ENCODE measurements around the gene OCEL1. TPM values are rescaled to one million over a fixed set of nuclear protein-coding genes. Genes with fewer than 3 reads are reported as not detected.

Gene OCEL1
- total RNA-seq, 1 experiment from 2014 or later, result 2.8 TPM

DNA sequence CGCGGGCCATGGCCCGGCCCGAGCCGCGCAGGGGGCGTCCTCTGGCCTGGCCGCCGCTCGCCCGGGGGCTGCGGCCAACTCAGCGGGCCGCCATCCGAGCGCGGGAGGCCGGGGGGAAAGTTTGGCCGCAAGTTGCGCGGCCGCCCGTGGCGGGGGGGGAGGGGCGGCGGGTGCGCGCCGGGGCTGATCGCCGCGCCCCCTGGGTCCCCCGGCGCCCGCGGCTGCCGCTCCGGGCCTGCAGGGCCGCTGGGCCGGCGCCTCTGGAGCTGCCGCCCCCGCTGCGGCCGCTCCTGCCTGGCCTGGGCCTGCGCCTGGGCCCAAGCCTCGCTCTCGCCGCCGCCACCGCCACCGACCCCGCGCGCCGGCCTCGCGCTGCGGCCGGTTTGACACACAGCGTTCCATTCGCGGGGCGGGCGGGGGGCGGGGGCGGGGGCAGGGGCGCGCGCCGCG lies 19.5 kb downstream of the OCEL1 start, which contains the start of gene NR2F6:
Gene NR2F6 (minus strand): TSS at position 385 of the 450 bp plus-strand sequence. CDS start 699 bp downstream, outside the sequence.
- Histone ChIP-seq H3K4me3 (peak within 1 kb of the TSS; percentile 66), H3K9me3 (no peaks in the 10 kb centered on the region), H3K36me3 (peaks cover 19% of the 10 kb centered on the region), H3K27me3 (no peaks in the 10 kb centered on the region)
- no peak for DNase-seq

DNA sequence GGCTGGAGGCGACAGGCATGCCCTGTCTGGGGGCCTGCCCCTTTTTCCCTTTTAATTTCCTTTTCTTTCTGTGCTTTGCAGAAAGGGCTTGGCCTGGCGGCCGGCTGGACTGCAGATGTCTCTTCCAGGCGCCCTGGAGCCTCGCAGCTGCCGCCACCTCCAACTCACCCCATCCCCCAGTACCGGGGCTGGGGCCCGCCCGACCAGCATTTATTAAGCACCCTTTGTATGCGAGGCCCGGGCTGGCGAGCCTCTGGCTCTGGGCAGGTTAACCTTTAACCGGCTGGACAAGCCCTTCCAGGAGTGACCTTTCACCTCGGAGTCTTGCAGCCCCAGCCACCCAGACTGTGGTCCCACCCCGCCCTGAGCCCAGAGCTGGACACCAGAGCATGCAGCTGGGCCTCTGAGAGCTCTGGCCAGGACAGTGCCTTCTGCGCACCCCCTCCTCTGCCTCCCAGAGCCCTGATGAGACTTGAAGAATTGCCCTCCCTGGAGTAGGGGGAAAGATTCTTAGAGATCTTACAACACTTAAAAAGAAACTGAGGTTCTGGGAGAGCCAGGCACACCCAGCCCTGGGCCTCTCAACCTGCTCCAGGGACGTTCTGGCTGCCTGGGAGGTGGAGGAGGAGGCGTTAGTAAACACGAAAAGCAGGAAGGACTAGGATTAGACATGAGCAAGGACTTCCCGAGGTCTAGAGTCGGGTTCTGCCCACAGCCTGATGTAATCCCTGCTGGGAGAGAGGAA lies 20.8 kb downstream of the OCEL1 start:
- no peak for DNase-seq
- no peaks in the 10 kb centered on the region for H3K27me3 ChIP-seq
- peak overlapping the region; percentile 39; the same call in 1 of the 2 replicates for H3K4me3 ChIP-seq
- H3K36me3 ChIP-seq, result peaks cover 6% of the 10 kb centered on the region
- no peaks in the 10 kb centered on the region for H3K9me3 ChIP-seq

DNA sequence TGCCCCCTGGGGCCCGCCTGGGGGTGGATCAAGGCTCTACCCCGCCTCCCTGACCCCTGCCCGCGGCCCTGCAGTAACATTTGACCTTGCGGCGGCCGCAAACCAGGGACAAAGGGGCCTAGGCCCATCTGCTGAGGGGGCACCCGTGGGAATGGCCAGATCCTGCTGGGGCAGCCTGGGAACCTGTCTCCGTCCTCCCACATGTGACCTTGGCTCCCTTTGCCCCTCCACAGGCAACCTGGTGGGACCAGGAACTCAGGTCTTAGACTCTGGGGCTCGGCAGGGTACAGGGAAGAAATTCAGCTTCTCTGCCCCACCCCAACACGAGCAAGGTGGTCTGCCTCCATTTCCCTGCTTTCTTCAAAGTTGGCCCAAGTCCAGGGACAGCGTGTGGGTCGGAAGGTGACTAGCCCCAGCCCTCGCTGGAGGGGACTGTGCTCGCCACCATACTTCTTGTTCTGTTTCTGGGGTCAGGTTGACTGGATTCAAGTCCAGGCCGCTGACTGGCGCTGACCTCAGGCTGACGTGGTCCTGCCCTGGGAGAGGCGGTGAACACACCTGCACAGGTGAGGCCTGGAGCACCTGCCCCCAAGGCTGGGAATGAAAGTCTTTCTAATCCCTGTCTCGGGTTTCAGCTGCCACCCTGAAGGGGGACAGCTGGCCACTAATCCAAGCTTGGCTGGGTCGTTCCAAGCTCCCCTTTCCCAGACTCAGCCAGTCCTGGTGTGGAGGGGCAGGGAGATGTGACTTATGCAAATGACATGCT lies 22.2 kb downstream of the OCEL1 start:
- H3K27me3 ChIP-seq, result no peaks in the 10 kb centered on the region
- no peak overlapping the region for H3K4me3 ChIP-seq
- H3K9me3 ChIP-seq, result no peaks in the 10 kb centered on the region
- no peak for DNase-seq
- no peaks in the 10 kb centered on the region; the same call in 1 of the 2 replicates for H3K36me3 ChIP-seq

DNA sequence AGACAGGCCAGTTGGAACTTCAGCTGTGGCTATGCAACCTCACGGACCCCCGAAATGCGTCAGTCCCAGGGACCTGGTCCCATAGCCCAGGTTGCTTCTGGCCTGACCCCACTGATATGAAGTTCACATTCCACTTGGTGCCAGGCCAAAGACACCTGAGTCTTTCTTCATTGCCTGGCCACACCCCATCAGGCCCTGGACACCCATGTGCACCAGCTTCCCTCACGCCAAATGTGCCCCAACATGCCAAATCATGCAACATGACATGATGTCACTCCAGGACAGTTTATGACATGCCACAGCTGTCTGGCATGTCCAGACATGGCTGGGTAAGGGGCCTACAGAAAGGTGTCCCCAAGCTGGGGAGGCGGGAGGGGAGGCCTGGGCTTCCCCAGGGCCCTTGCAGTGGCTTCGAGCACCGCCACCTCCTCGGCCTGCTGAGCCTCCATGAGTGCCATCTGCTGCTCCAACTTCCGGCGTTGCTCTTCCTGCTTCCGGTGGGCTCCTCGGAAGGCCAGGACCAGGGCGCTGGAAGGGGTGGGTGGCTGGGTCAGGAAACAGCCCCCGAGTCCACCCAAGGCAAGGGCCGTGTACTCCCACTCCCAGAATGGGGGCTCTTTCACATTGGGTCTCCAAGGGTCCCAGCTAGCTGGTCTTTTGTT lies 24.0 kb downstream of the OCEL1 start:
- Histone ChIP-seq H3K4me3 (no peak overlapping the region), H3K36me3 (no peaks in the 10 kb centered on the region), H3K27me3 (no peaks in the 10 kb centered on the region), H3K9me3 (no peaks in the 10 kb centered on the region)
- DNase-seq, result no peak

DNA sequence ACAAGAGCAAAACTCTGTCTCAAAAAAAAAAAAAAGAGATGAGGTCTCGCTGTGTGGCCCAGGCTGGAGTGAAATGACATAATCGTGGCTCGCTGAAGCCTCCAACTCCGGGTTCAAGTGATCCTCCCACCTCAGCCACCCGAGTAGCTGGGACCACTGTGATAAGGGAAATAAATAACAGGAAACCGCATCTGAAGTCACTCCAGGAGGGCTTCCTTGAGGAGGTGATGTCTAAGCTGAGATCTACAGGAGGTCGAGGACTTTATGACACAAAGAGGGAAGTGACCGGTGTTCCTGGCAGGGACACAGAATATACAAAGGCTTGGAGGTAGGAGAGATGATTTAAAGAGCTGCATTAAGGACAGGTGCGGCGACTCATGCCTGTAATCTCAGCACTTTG lies 28.6 kb downstream of the OCEL1 start:
- no peak overlapping the region for H3K4me3 ChIP-seq
- DNase-seq, result no peak
- H3K9me3 ChIP-seq, result no peaks in the 10 kb centered on the region
- no peaks in the 10 kb centered on the region for H3K36me3 ChIP-seq
- no peaks in the 10 kb centered on the region for H3K27me3 ChIP-seq

DNA sequence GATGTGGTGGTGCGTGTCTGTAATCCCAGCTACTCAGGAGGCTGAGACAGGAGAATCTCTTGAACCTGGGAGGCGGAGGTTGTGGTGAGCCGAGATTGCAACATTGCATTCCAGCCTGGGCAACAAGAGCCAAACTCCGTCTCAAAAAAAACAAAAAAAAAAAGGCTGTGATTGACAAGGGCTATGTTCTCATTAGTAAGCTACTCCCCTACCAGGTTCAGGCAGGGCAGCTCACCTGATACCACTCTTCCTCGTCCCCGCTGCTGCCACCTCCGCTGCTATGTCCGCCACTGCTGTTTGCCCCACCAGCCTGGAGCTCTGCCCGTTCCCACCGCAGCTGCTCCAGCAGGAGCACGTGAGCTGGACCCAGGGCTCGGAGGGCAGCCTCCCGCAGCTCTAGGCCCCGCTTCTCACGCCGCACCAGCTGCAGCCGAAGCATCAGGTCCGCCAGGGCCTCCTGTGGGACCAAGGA lies 29.2 kb downstream of the OCEL1 start:
- no peaks in the 10 kb centered on the region for H3K27me3 ChIP-seq
- H3K4me3 ChIP-seq, result no peak overlapping the region
- no peaks in the 10 kb centered on the region for H3K36me3 ChIP-seq
- H3K9me3 ChIP-seq, result no peaks in the 10 kb centered on the region
- DNase-seq, result no peak

DNA sequence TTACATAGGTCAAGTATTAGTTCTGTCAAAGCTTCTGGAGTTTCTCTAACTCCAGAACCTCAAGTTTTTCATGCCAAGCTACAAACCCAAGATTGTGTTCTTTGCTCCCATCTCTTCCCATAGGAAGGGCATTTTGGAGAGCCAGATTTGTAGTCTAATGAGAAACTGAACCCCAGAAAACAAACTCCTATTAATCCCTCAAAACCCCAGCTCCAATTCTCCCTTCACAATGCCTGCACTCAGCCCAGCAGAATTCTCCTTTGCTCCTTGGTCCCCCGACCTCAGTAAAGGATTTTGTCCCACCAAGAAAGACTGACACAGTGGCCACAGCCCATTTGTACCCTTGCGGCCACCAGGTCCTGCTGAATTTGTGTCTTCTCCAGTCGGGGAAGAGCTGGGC lies 30.1 kb downstream of the OCEL1 start:
- no peak overlapping the region for H3K4me3 ChIP-seq
- DNase-seq, result no peak
- H3K9me3 ChIP-seq, result no peaks in the 10 kb centered on the region
- no peaks in the 10 kb centered on the region for H3K36me3 ChIP-seq
- H3K27me3 ChIP-seq, result no peaks in the 10 kb centered on the region

DNA sequence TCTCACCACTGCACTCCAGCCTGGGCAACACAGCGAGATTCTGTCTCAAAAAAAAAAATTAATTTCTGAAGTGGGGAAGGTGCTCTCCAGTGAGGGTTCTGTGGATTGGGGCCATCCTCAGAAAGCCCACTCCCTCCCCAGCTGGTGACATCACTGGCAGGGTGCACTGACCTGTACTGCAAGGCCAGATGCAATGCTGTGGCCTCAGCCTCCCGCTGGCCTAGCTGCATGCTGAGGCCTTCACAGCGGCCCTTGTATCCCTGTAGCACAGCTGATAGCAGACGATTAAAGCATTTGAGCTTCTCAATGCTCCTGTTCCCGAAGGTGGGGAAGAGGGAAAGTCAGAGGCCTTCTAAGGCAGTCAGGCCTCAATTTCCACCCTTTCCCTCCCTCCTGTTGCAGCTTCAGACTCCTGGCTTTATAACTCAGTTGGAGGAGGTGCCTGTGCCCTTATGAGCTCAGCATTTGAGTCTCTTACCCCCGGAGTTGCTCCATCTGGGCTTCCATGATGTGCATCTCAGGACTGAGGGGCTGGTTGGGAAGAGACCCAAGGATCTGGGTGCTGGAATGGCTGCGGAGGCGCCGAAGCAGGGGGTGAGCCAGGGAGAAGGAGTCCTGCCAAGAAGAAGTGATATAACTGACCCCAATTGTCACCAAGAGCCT lies 33.2 kb downstream of the OCEL1 start:
- Histone ChIP-seq H3K4me3 (no peak overlapping the region), H3K9me3 (no peaks in the 10 kb centered on the region), H3K27me3 (no peaks in the 10 kb centered on the region), H3K36me3 (no peaks in the 10 kb centered on the region)
- DNase-seq, result no peak

DNA sequence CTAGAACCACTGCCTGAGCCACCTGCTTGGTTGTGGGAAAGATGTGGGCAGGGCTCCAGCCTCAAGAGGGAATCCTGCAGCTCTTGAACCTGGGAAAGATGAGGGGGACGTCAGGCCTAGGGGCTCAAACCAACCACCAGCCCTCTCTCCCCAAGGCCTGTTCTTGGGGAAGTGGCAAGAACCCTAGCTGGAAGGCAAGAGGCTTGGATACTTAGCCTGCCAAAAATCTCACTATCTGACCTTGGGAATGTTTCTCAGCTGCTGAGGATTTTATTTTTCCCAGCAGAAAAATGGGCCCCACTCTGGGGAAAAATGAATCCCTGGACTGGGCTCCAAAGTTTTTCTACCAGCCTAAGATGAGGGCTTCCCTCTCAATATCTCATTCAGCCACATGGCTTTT lies 33.9 kb downstream of the OCEL1 start:
- no peaks in the 10 kb centered on the region for H3K27me3 ChIP-seq
- H3K36me3 ChIP-seq, result no peaks in the 10 kb centered on the region
- DNase-seq, result no peak
- no peaks in the 10 kb centered on the region for H3K9me3 ChIP-seq
- no peak overlapping the region for H3K4me3 ChIP-seq

DNA sequence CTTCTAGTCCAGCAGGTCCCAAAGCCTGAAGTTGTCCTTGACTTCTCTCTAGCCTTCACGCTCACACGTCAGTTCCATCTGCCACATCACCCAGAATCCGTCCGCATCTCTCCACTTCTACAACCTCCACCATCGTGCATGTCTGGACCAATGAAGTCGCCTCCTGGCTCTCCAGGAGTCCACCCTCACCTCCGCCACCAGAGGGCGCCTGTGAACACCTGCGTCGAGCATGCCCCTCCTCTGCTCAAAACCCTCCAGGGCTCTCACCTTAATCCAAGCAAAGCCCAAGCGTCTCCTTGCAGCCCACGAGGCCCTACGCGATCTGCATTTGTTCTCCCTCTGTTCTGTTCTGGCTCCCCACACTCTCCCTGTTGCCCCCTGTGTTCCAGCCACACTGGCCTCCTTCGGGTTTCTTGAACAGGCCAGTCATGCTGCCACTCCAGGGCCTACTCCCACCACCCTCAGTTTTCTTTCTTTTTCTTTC lies 34.9 kb downstream of the OCEL1 start:
- H3K4me3 ChIP-seq, result no peak overlapping the region
- no peaks in the 10 kb centered on the region for H3K27me3 ChIP-seq
- H3K36me3 ChIP-seq, result no peaks in the 10 kb centered on the region
- DNase-seq, result peak; percentile 83
- H3K9me3 ChIP-seq, result no peaks in the 10 kb centered on the region

DNA sequence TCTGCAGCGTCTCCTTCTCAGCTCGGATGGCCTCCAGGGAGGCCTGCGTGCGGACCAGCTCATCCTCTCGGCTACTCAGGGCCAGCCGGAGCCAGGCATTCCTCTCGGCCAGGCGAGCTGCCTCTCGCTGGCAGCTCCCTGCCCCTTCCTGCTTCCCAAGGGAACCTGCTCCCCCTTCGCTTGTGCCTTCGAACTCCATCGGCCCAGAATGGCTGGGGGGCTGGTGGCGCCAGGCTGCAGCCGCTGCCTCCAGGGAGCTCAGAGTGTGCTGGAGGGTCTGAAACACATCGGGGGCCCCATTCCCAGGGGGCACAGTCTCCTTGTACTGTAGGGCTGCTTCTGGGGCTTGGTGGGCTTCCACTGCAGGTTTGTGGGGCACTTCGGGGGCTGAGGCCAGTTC lies 36.5 kb downstream of the OCEL1 start:
- H3K27me3 ChIP-seq, result no peaks in the 10 kb centered on the region
- DNase-seq, result no peak
- no peaks in the 10 kb centered on the region for H3K36me3 ChIP-seq
- no peaks in the 10 kb centered on the region for H3K9me3 ChIP-seq
- no peak overlapping the region for H3K4me3 ChIP-seq

DNA sequence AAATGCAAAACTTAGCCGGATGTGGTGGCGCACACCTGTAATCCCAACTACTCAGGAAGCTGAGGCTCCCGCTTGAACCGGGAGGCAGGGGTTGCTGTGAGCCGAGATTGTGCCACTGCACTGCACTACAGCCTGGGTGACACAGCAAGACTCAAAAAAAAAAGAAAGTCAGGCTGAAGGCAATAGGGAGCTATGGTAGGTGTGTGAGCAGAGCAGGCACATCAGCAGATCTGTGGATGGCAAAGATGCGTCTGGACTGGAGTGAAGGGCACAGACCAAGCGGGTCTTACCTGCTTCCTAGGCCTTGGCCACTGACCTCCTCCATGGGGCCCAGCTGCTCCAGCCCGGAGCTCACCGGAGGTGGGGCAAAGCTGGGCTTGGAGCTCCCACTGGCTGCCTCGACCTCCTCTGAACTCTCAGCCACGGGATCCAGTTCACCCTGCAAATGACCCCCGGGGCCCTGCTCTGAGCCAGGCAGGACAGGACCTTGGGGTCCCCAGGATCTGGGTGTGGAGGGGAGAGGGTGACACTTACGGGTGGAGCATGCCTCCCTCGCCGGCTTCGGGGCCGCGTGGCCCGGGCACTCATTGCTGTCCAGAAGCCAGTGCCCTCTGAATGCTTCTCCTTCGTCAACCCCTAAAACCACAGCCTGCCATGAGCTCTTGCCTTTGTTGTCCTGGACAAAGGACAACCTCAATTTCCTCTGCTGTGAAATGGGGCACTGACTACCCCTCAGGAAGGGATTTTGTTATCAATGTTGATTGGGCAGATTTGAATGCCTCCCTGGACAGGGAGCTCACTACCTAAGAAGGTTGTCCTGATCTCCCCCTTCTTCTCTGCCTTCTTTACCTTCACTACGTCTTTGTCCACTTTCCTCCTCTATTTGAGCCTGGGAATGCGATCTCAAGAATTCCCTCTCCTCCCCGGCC lies 38.0 kb downstream of the OCEL1 start:
- Histone ChIP-seq H3K9me3 (no peaks in the 10 kb centered on the region), H3K4me3 (no peak overlapping the region), H3K27me3 (no peaks in the 10 kb centered on the region), H3K36me3 (peaks cover 5% of the 10 kb centered on the region)
- no peak for DNase-seq

DNA sequence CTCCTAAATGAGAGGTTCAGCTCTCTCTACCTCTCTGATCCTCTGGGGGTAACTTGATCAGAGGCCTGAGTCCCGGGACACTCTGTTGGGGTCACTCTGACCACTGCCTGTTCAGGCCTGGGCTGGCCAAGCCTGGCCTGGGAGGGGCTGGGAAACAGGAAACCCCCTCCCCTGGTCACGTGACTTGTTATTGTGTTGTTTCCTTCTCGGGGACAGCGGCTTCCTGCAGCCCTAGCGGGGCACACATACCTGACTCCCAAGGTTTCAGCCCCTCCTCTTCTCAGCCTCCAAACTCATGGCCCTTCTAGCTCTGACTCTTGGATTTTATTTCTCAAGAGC lies 38.6 kb downstream of the OCEL1 start, which contains the start of gene USHBP1:
Gene USHBP1 (minus strand): TSS at position 105 of the 339 bp plus-strand sequence. CDS start 446 bp downstream, outside the sequence.
- Histone ChIP-seq H3K4me3 (no peak within 1 kb of the TSS), H3K36me3 (peaks cover 10% of the 10 kb centered on the region), H3K9me3 (no peaks in the 10 kb centered on the region), H3K27me3 (no peaks in the 10 kb centered on the region)
- no peak for DNase-seq

DNA sequence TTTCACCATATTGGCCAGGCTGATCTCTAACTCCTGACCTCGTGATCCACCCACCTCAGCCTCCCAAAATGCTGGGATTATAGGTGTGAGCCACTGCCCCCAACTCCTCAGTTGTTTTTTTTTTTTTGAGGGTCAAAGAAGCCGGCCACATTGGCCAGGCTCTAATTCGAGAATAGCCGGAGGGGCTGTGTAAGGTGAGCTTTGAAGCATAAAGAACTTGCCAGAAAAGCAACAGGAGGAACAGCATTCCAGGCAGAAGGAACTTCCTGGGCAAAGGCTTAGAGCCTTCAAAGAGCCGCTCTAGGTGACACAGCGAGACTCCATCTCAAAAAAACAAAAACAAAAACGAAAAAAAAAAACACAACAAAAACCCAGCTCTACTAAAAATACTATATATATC lies 40.0 kb downstream of the OCEL1 start:
- Histone ChIP-seq H3K36me3 (peaks cover 16% of the 10 kb centered on the region), H3K4me3 (no peak overlapping the region), H3K27me3 (no peaks in the 10 kb centered on the region), H3K9me3 (no peaks in the 10 kb centered on the region)
- DNase-seq, result no peak

DNA sequence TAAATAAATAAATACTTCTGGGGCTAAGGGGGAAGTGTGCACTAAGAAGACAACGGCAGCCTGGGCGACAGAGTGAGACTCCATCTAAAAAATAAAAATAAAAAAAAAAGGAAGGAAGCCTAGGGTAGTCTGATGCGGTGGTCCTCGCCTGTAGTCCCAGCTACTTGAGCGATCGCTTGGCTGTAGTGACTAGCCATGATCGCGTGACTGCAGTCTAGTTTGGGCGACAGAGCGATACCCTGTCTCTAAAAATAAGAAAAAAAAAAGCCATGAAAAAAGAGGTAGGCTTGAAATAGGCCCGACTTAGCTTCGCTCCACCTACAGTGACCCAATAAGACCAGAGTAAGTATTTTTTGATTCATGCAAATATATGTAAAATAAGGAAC lies 40.6 kb downstream of the OCEL1 start:
- peaks cover 21% of the 10 kb centered on the region for H3K36me3 ChIP-seq

More for the DNA sequence above, 40.6 kb downstream of the OCEL1 start:
- Histone ChIP-seq H3K27me3 (no peaks in the 10 kb centered on the region), H3K9me3 (no peaks in the 10 kb centered on the region), H3K4me3 (no peak overlapping the region)
- DNase-seq, result no peak

All from MG63 (cell line).